ENCODE results near the gene SLC2A5. TPM values are rescaled to one million over a fixed set of nuclear protein-coding genes. Genes with fewer than 3 reads are reported as not detected.

The SLC2A5 gene
- total RNA-seq, 1 donor from 2014 or later: 0.79 TPM

- no peaks in the 10 kb centered on the region for H3K36me3 Mint-ChIP-seq (ENCODE audit: low read depth, unreplicated experiment)
- no peak overlapping the region for H3K4me3 Mint-ChIP-seq (ENCODE audit: unreplicated experiment)
- Histone ChIP-seq H4K20me1 (ENCODE audit: insufficient read depth, low read length) (no peaks in the 10 kb centered on the region), H3K9ac (ENCODE audit: low read length) (peak overlapping the region; percentile 70), H3K4me1 (ENCODE audit: insufficient read depth, low read length) (peaks cover 7% of the 10 kb centered on the region), H3K4me3 (ENCODE audit: insufficient read depth, low read depth, low read length) (no peak overlapping the region), H3K9me3 (ENCODE audit: insufficient read depth, low read depth, low read length) (no peaks in the 10 kb centered on the region), H3K27ac (ENCODE audit: low read depth, low read length) (peak overlapping the region; percentile 88), H3K79me2 (ENCODE audit: insufficient read depth, low read length) (no peaks in the 10 kb centered on the region), H3K4me2 (ENCODE audit: low read length) (peak overlapping the region; percentile 74), H3K36me3 (ENCODE audit: insufficient read depth, low read length) (no peaks in the 10 kb centered on the region), H3K27me3 (ENCODE audit: insufficient read depth, low read length) (no peaks in the 10 kb centered on the region), H2AFZ (ENCODE audit: low read depth, low read length) (peak overlapping the region; percentile 61)
- H3K4me1 Mint-ChIP-seq (ENCODE audit: low read depth, unreplicated experiment): no peaks in the 10 kb centered on the region
- H3K27ac Mint-ChIP-seq (ENCODE audit: unreplicated experiment): no peak overlapping the region
- peak; percentile 96 for DNase-seq (ENCODE audit: low read depth)
- peaks cover 1% of the 10 kb centered on the region for H3K9me3 Mint-ChIP-seq (ENCODE audit: unreplicated experiment)
- FAIRE-seq: peak; percentile 85
- no peak for TF ChIP-seq CTCF (IDR thresholded peaks at IDR 0.05; ENCODE audit: insufficient read depth, low read depth, low read length)
- TF ChIP-seq EZH2 (IDR thresholded peaks at IDR 0.05; ENCODE audit: insufficient read depth, low read length): no peak
- no peaks in the 10 kb centered on the region for H3K27me3 Mint-ChIP-seq (ENCODE audit: low read depth, unreplicated experiment)
Measured at GRCh38 chr1:8985915-8986813, 83.3 kb downstream of the SLC2A5 start.

Other genes with a start within 250 kb of the SLC2A5 start
- 1,663 and 1,692 TPM in 2 replicates for gene ENO1, start 190.9 kb downstream of the SLC2A5 start, total RNA-seq
- not detected in 2 replicates for gene CA6, start 123.8 kb downstream of the SLC2A5 start, total RNA-seq
- gene SLC2A7, start 43.2 kb downstream of the SLC2A5 start, total RNA-seq: not detected in 2 replicates
- gene GPR157, start 59.5 kb upstream of the SLC2A5 start, total RNA-seq: 5.4 and 8.2 TPM in 2 replicates
- gene H6PD, start 165.1 kb upstream of the SLC2A5 start, total RNA-seq: 13.9 and 18.9 TPM in 2 replicates
- 53.5 and 56.7 TPM in 2 replicates for gene SPSB1, start 223.3 kb upstream of the SLC2A5 start, total RNA-seq